ENCODE measurements around the gene TTYH1.
A peak's percentile ranks its signal among the peaks of the same experiment; 100 is the strongest.
"Not testable (repeated sequence)": the region's sequence is repeated elsewhere in the genome, so short reads cannot be mapped to it uniquely, and the experiment has no call there.

Gene TTYH1

GRCh38 chr19:54446349-54446748 lies 31.1 kb downstream of the TTYH1 start:
- not testable (repeated sequence) for DNase-seq

GRCh38 chr19:54448040-54448773 lies 32.9 kb downstream of the TTYH1 start:
- DNase-seq: peak; percentile 80

- DNase-seq: peak; percentile 100
These were observed 33.8 kb downstream of the TTYH1 start, which contains the start of gene LENG8 for GRCh38 chr19:54448774-54449700. TSS of gene LENG8 (plus strand) at chr19:54449199. CDS start at chr19:54451345, 2,146 bp downstream.

GRCh38 chr19:54449701-54450069 lies 34.4 kb downstream of the TTYH1 start:
- no peak for DNase-seq

- DNase-seq: no peak
These were observed 36.1 kb downstream of the TTYH1 start for GRCh38 chr19:54451331-54451871.

- DNase-seq: no peak
These were observed 36.7 kb downstream of the TTYH1 start for GRCh38 chr19:54451997-54452396.

GRCh38 chr19:54452626-54453025 lies 37.4 kb downstream of the TTYH1 start:
- DNase-seq: no peak

- no peak for DNase-seq
These were observed 38.9 kb downstream of the TTYH1 start for GRCh38 chr19:54453921-54454780.

GRCh38 chr19:54454781-54455675 lies 39.8 kb downstream of the TTYH1 start:
- no peak for DNase-seq

GRCh38 chr19:54455786-54456422 lies 40.6 kb downstream of the TTYH1 start:
- no peak for DNase-seq

GRCh38 chr19:54456423-54457373 lies 41.4 kb downstream of the TTYH1 start:
- no peak for DNase-seq

GRCh38 chr19:54457773-54458647 lies 42.7 kb downstream of the TTYH1 start:
- no peak for DNase-seq

- no peak for DNase-seq
These were observed 43.5 kb downstream of the TTYH1 start for GRCh38 chr19:54458648-54459281.

- DNase-seq: no peak
These were observed 44.3 kb downstream of the TTYH1 start for GRCh38 chr19:54459282-54460229.

- no peak for DNase-seq
These were observed 45.2 kb downstream of the TTYH1 start for GRCh38 chr19:54460230-54461005.

- no peak for DNase-seq
These were observed 45.9 kb downstream of the TTYH1 start for GRCh38 chr19:54461210-54461609.

All from retina (tissue), 1 donor.